Inferior parietal cortex (tissue), 1 donor: ENCODE results near the gene CD101.

Experiments used
- DNase-seq: peaks from one replicate; pipeline ENCODE4 v3.0.0-alpha.2; 2016; ENCODE audit errors: extremely low spot score

CD101 gene

DNA sequence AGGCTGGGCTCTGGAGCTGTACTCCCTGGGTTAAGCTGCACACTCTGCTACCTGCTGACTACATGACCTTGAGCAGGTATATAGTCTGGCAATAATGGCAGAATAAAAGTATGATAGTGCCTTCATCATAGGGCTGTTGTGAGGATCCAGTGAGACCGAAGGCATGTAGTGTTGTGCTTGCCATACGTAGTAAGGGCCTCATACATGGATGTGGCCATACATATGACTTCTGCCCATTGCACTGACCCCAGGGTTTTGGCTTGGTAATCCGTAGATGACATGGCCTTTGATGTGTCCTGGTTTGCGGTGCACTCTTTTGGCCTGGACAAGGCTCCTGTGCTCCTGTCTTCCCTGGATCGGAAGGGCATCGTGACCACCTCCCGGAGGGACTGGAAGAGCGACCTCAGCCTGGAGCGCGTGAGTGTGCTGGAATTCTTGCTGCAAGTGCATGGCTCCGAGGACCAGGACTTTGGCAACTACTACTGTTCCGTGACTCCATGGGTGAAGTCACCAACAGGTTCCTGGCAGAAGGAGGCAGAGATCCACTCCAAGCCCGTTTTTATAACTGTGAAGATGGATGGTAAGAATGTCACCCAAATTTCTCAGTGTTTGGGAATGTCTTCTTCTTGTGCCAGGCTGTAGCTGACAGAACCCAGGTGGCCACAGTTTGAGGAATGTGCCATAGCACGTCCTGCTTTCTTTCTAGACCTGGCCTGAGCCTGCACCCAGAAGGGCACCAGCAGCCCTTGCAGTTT lies 17.0 kb upstream of the CD101 start:
- no peak for DNase-seq

- no peak for DNase-seq
Measured at GRCh38 chr1:116986421-116987255, 14.9 kb upstream of the CD101 start.

GRCh38 chr1:116987256-116987555 lies 14.4 kb upstream of the CD101 start:
- no peak for DNase-seq

- no peak for DNase-seq
Measured at GRCh38 chr1:116988248-116988647, 13.3 kb upstream of the CD101 start.

DNA sequence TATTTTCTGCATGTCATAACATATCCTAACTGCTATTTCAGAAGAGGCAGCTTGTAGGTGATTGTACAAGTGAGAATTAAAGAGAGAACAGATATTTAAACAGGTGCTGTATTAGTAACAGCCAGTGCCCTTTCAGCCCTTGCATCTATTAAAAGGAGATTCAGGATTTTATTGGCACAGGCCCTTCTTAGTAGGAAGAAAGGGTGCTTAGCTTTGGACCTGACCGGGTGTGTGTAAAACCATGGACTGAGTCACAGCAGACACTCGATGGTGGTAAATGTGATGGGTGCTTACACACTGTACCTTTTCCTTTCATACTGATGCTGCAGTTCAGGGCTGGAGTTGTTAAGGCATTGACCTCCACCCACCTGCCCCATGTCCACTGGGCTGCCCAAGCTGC lies 12.7 kb upstream of the CD101 start:
- no peak for DNase-seq

GRCh38 chr1:116989835-116990234 lies 11.7 kb upstream of the CD101 start:
- no peak for DNase-seq

DNA sequence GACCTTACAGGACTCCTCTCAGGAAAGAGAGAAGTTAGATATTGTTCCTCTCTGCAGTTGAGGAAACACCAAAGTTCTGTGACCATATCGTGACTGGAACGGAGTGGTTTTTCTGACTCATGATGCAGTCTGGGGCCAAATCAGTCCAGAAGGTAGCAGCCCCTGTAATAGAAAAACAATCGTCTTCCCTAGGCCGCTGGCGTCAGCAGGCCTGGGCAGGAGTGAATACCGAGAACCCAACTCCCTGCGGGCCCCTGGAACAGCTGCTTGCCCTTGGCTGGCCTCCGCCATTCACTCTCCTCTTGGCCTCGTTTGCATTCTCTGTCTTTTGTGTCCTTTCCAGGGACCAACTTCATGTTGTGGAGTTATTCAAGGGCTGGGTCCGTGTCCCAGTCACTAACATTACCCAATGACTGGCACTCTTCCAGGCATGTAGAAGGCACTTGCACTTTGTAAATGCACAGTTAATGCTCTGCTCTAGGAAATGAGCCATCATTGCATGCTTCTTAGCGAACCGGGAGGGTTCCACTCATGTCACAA lies 10.9 kb upstream of the CD101 start:
- DNase-seq = no peak

DNA sequence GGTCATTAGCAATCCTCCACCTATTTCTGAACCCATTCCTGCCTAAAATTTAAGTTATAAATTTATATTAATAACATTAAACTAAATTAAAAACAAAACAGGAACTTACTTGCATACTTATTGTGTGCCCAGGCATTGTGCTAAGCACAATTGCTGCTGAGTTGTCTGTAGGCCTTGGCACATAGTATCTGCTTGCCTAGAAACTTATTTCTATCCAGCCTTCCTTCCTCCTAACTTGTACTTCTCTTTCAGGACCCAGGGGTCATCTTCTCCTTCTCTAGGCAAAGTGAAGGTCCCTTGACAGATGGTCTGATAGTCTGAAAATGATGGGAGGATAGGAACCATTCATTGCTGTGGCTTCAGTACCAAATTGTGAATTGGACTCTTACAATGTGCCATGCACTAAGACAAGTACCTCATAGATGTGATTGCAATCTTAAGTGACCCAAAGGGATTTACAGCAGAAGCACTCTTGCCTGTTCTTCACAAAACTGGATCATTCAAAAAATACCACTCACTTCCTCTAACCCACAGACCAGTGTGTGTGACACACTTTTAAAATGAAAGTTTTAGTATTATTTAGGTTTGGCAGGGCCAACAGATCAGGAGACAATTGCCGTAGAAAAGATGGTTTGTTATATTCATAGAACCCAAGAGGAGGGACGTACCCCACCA lies 10.3 kb upstream of the CD101 start:
- DNase-seq = no peak

GRCh38 chr1:116991918-116992317 lies 9.6 kb upstream of the CD101 start:
- DNase-seq = no peak

GRCh38 chr1:116993286-116993685 lies 8.3 kb upstream of the CD101 start:
- DNase-seq = no peak

GRCh38 chr1:116994411-116994810 lies 7.1 kb upstream of the CD101 start:
- DNase-seq = no peak

DNA sequence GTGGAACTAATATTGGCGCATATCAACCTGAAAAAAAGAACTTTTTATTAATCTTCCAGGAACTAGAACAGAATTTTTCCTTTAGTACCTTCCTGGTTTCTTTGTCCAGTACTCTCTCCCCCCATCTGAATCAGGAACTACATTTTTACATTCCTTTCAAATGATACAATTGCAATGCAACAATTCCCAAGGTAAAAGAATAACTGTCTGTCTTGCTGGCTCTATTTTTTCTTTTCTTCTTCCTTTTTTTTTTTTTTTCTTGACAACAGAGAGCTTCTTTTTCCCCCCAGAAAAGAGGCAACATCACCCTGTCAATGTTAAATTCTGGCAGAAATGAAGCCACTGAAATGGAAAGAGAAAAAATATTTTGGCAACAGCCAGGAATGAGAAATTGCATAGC lies 4.5 kb upstream of the CD101 start:
- DNase-seq = no peak

DNA sequence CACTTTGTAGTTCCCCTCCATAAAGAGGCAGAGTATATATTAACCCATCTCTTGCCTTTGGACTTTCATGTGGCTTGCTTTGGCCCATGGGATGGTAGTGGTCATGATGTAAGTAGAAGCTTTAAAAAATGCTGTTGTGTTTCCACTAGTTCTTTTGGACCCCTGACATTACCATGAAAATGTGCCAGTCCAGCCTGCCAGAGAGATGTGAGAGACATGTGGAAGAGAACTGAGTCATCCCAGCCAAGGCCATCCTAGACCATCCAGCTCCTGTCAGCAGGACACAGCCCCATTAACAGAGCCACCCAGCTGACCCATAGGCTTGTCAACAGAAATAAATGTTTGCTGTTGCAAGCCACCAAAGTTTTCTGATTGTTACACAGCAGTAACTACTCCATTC lies 3.9 kb upstream of the CD101 start:
- DNase-seq = no peak

DNA sequence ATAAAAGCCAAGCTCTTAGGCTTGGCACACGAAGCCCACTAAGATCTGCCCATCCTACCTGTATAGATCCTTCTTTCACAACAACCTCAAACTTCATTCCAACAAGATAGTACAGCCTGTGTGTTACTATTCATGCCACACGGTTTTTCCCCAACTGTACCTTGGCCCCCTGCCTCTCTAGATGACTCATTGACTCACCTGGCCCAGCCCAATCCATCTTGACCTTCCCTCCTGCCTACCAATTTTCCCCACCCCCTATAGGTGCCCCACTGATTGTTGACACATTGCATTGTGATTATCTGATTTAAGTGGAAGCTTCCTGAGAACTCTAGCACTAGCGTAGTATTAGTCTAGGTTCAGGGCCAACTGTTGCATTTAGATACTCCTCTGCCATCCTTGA lies 2.0 kb upstream of the CD101 start:
- DNase-seq = no peak

DNA sequence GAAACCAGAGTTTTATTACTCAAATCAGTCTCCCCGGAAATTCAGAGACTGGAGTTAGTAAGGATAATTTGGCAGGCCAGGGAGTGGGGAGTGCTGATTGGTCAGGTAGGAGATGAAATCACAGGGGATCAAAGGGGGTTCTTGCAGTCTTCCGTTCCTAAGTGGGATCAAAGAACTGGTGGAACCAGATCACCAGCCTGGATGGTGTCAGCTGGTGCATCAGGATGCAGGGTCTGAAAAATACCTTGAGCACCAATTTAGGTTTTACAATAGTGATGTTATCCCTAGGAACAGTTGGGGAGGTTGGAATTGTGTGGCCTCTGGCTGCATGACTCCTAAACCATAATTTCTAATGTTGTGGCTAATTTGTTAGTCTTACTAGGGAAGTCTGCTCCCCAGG lies 1.4 kb upstream of the CD101 start:
- no peak for DNase-seq

- DNase-seq = no peak
Measured at GRCh38 chr1:117003223-117003875, 1.8 kb downstream of the CD101 start.

DNA sequence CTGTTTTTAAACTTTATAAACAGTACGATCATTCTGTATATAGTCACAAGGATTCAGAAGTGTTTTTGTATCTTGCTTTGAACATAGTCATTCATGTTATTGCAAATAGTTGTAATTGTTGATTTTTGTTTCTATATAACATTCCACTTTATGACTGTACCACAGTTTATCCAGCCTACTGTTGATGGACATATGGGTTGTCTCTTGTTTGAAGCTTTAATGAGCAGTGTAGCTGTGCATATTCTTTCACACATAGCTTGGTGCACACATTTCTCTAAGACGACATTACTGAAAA lies 6.1 kb downstream of the CD101 start:
- DNase-seq = no peak

- no peak for DNase-seq
Measured at GRCh38 chr1:117008656-117009055, 7.1 kb downstream of the CD101 start.

- DNase-seq = no peak
Measured at GRCh38 chr1:117009132-117009531, 7.6 kb downstream of the CD101 start.

DNA sequence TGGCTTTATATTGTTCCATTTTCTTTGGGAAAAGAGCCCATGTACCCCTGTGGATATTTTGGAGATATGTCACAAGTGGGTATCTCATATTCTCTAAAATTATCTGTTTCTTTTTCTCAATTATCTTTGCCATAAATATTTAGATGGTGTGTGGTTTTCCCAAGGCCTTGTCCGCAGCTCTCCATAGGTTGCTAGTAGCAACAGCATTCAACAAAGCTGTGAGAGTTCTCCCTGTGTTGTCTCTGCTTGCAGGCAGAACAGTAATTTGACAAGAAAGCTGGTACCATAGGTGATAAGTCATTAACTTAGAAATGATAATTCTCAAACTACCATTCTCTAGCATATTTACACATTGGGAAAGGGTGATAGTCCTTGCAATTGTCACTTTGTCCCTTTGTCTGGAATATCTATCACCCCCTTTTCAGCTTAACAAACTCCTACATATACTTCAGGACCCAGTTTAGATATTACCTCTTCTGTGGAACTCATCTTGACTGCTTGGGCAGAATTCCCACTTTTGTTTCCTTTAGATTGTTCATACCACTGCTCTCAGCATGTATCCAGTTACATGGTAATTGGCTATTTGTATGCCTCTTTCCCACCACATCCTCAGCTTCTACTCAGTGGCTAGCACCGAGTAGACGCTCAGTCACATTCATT lies 8.9 kb downstream of the CD101 start:
- DNase-seq = no peak

- DNase-seq = no peak
Measured at GRCh38 chr1:117011334-117011733, 9.8 kb downstream of the CD101 start.
